CD8-positive, alpha-beta memory T cell (primary cell): ENCODE data around the gene CMSS1. TPM values are rescaled to one million over a fixed set of nuclear protein-coding genes. Genes with fewer than 3 reads are reported as not detected.

Source experiments
- CTCF ChIA-PET: fragments of 350-600 bp; sonication (Branson Sonifier 250); formaldehyde crosslinking; loops from one replicate; lab custom pipeline; 2021; ENCODE audit warnings: antibody characterized with exemption; lab: Charles Lee
- POLR2A ChIA-PET: fragments of 350-600 bp; sonication (Branson Sonifier 250); formaldehyde crosslinking; loops from one replicate; lab custom pipeline; 2021; ENCODE audit warnings: antibody characterized with exemption; lab: Charles Lee
- DNase-seq, 5 donors: peaks; one replicate each; pipeline versions ENCODE4 v3.0.0 to v3.0.0-alpha.2; 2020 to 2022; ENCODE audit warnings: mixed read lengths in 1 of 5
- H3K27ac ChIP-seq: one replicate; pipeline ENCODE4 v1.7.0; 2013; ENCODE audit warnings: low read depth, mild to moderate bottlenecking, low read length, moderate library complexity
- H3K27me3 ChIP-seq: 2 replicates; pipeline ENCODE4 v1.7.0; 2013; ENCODE audit warnings: low read length, mild to moderate bottlenecking; ENCODE audit not compliant: insufficient read depth, poor library complexity, severe bottlenecking
- H3K36me3 ChIP-seq: 2 replicates; pipeline ENCODE4 v1.7.0; 2013; ENCODE audit warnings: mild to moderate bottlenecking, low read length, moderate library complexity; ENCODE audit not compliant: insufficient read depth
- H3K4me1 ChIP-seq: 2 replicates; pipeline ENCODE4 v1.7.0; 2013; ENCODE audit warnings: mild to moderate bottlenecking, low read length, moderate library complexity; ENCODE audit not compliant: insufficient read depth
- H3K4me3 ChIP-seq: 2 replicates; pipeline ENCODE4 v1.7.0; 2013; ENCODE audit warnings: mild to moderate bottlenecking, low read length
- H3K9me3 ChIP-seq: 2 replicates; pipeline ENCODE4 v1.7.0; 2013; ENCODE audit warnings: mild to moderate bottlenecking, low read length
- H3K27ac Mint-ChIP-seq, 8 donors: one replicate each; pipeline ENCODE4 v1.8.0; 2020 to 2021; ENCODE audit warnings: mixed read lengths in 8 of 8, mild to moderate bottlenecking in 6 of 8, inconsistent platforms in 3 of 8, moderate library complexity in 3 of 8
- H3K27me3 Mint-ChIP-seq, 2 donors: one replicate each; pipeline ENCODE4 v1.8.0; 2020 to 2021; ENCODE audit warnings: mixed read lengths in 2 of 2, mild to moderate bottlenecking in 1 of 2, moderate library complexity in 1 of 2
- H3K36me3 Mint-ChIP-seq, 3 donors: one replicate each; pipeline ENCODE4 v1.8.0; 2020 to 2021; ENCODE audit warnings: mixed read lengths in 3 of 3, inconsistent platforms in 1 of 3, mild to moderate bottlenecking in 1 of 3
- H3K4me1 Mint-ChIP-seq, 3 donors: one replicate each; pipeline ENCODE4 v1.8.0; 2020 to 2021; ENCODE audit warnings: mixed read lengths in 3 of 3, inconsistent platforms in 1 of 3, mild to moderate bottlenecking in 1 of 3
- H3K4me3 Mint-ChIP-seq, 7 donors: one replicate each; pipeline ENCODE4 v1.8.0; 2020 to 2021; ENCODE audit warnings: mixed read lengths in 7 of 7, mild to moderate bottlenecking in 6 of 7, moderate library complexity in 4 of 7, inconsistent platforms in 2 of 7
- H3K9me3 Mint-ChIP-seq, 5 donors: one replicate each; pipeline ENCODE4 v1.8.0; 2020 to 2022; ENCODE audit warnings: mixed read lengths in 5 of 5, mild to moderate bottlenecking in 3 of 5, moderate library complexity in 2 of 5, inconsistent platforms in 1 of 5
- polyA plus RNA-seq: library from polyadenylated mRNA; unstranded; fragments of 300-500 nt; fragmentation: Illumina TruSeq; gene quantifications from one replicate; pipeline ENCODE4 v1.2.3, GENCODE V29; 2021
- total RNA-seq, 2 experiments: library from RNA; stranded (reverse); gene quantifications; one replicate each; pipeline ENCODE4 v1.2.3, GENCODE V29; 2021

CMSS1 gene
- total and polyA plus RNA-seq, 3 experiments from 2014 or later = 16.8 to 143 (median 140) TPM

DNA sequence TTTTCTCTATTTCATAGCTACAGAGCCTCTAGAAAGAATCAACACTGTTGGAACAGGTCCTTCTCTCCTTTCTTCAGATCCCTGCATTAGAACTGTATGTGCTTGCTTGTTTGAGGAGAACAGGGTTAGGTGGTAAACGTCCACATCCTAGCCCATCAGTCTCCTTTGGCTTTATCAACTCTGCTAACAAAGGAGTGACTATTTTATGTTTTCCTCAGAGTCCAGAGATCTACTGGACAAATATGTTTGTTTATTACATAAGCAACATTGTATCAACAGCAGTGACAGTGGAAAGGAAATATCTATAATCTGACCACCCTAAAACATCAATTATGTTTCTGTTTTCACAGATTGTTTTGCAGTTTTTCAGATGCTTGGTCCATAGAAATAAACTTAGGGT, 39.6 kb downstream of the CMSS1 start:
- no peak overlapping the region for H3K4me3 ChIP-seq
- Mint-ChIP-seq H3K4me3 (no peak overlapping the region), H3K36me3 (peaks cover 0 to 4% (median 0%) of the 10 kb centered on the region in 3 donors), H3K27me3 (peaks cover 0 to 4% of the 10 kb centered on the region in 2 donors), H3K4me1 (no peaks in the 10 kb centered on the region), H3K27ac (no peak overlapping the region), H3K9me3 (no peaks in the 10 kb centered on the region)
- POLR2A ChIA-PET = no interaction called here
- H3K36me3 ChIP-seq = no peaks in the 10 kb centered on the region
- no peaks in the 10 kb centered on the region for H3K9me3 ChIP-seq
- no peaks in the 10 kb centered on the region for H3K4me1 ChIP-seq
- CTCF ChIA-PET = interaction anchor here (1.4 kb wide), 1 partner anchor 26 kb away, joined by 4 read pairs; no protein-coding TSS in a partner anchor
- no peak for DNase-seq
- H3K27ac ChIP-seq = no peak overlapping the region
- no peaks in the 10 kb centered on the region for H3K27me3 ChIP-seq

DNA sequence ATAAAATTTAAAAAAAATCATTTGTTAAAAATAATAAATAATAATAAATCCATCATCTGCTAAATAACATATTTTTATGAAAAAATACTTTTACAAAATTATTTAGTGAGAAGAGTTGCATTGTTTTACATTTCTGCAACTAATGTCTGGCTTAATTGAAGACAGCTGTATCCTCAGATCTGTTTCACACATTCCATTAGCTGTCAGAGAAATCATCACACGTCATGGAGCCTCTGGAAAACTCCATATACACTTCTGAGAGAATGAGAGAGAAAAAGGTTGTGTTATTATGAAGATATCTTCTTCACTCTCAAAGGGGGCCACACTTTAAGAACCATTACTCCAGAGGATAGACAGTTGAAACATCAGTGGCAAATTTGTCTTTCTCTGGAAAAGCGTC, 40.8 kb downstream of the CMSS1 start:
- H3K4me1 ChIP-seq = no peaks in the 10 kb centered on the region
- no peak overlapping the region for H3K27ac ChIP-seq
- H3K9me3 ChIP-seq = no peaks in the 10 kb centered on the region
- Mint-ChIP-seq H3K27ac (no peak overlapping the region), H3K36me3 (peaks cover 0 to 7% (median 0%) of the 10 kb centered on the region in 3 donors), H3K27me3 (peaks cover 0 to 4% of the 10 kb centered on the region in 2 donors), H3K9me3 (no peaks in the 10 kb centered on the region), H3K4me1 (no peaks in the 10 kb centered on the region), H3K4me3 (no peak overlapping the region)
- H3K36me3 ChIP-seq = no peaks in the 10 kb centered on the region
- CTCF ChIA-PET = interaction anchor here (1.4 kb wide), 1 partner anchor 27 kb away, joined by 4 read pairs; no protein-coding TSS in a partner anchor
- DNase-seq = no peak
- H3K4me3 ChIP-seq = no peak overlapping the region
- no peaks in the 10 kb centered on the region for H3K27me3 ChIP-seq
- POLR2A ChIA-PET = no interaction called here

DNA sequence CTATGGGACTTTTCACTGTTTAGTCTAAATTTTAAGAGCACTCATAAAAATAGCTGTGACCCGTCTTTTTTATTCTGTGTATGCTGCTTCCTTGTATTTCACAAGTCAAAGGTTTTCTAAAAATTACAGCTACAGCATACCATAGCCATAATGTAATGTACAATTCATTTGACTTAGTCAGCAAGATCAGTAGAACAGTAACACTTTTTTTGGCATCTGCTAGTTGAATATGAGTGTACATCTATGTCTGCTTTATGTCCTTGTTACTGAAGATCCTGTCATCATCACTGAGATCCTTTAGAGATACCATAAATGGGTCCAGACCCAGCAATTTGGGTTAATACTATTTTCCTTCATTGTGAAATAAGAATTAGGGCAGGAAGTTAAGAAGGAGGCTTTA, 42.2 kb downstream of the CMSS1 start:
- ChIA-PET CTCF (interaction anchor here (1.0 kb wide), 2 partner anchors 28 to 300 kb away, joined by 3 read pairs; no protein-coding TSS in a partner anchor), POLR2A (no interaction called here)
- H3K27me3 ChIP-seq = no peaks in the 10 kb centered on the region
- Mint-ChIP-seq H3K4me1 (no peaks in the 10 kb centered on the region), H3K9me3 (no peaks in the 10 kb centered on the region), H3K27ac (no peak overlapping the region), H3K27me3 (peaks cover 0 to 4% of the 10 kb centered on the region in 2 donors), H3K4me3 (no peak overlapping the region), H3K36me3 (peaks cover 0 to 9% (median 0%) of the 10 kb centered on the region in 3 donors)
- no peak overlapping the region for H3K27ac ChIP-seq
- H3K4me3 ChIP-seq = no peak overlapping the region
- no peaks in the 10 kb centered on the region for H3K9me3 ChIP-seq
- no peaks in the 10 kb centered on the region for H3K36me3 ChIP-seq
- H3K4me1 ChIP-seq = no peaks in the 10 kb centered on the region
- no peak for DNase-seq

DNA sequence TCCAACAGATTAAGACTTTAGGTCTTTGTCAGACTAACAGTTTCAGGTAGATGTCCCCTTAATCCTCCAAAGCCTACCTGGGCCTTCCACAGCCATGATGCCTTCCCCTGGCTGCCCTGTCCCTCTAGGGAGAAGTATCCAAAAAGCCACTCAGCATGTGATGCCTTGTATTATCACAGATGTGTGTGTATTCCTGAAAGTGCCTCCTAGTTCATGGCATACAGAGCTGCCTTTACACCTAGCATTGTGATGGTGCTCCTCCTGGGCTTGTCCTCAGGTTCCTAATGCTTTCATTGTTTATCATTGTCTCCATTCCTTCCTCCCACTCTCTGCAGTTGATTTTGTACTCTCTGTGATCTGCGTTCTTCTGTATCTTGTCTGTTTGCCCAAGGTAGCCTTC, 43.6 kb downstream of the CMSS1 start:
- Histone ChIP-seq H3K27ac (no peak overlapping the region), H3K4me3 (no peak overlapping the region), H3K27me3 (no peaks in the 10 kb centered on the region), H3K36me3 (no peaks in the 10 kb centered on the region), H3K4me1 (peaks cover 4% of the 10 kb centered on the region), H3K9me3 (no peaks in the 10 kb centered on the region)
- Mint-ChIP-seq H3K36me3 (peaks cover 0 to 6% (median 0%) of the 10 kb centered on the region in 3 donors), H3K27ac (no peak overlapping the region), H3K4me3 (no peak overlapping the region), H3K9me3 (no peaks in the 10 kb centered on the region), H3K27me3 (no peaks in the 10 kb centered on the region), H3K4me1 (peaks cover 6 to 12% (median 6%) of the 10 kb centered on the region in 3 donors)
- POLR2A ChIA-PET = no interaction called here
- CTCF ChIA-PET = no interaction called here
- no peak for DNase-seq

DNA sequence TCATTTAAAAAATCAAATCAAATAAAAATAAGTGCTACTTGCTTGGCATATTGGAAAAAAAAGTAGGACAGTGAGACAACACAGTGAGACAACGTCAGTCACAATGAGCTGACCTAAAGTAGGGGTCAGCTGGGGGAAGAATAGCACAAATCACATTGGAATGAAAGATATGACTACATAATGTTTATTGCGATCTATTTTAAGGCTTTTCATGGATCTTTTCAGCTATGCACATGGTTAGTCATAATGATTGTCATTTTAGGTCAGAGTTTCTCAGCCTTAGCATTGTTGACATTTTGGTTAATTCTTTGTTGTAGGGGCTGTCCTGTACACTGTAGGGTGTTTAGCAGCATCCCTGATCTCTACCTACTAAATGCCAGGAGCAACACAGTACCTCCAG, 44.5 kb downstream of the CMSS1 start:
- Histone ChIP-seq H3K27ac (no peak overlapping the region), H3K4me1 (peaks cover 14% of the 10 kb centered on the region), H3K9me3 (no peaks in the 10 kb centered on the region), H3K27me3 (no peaks in the 10 kb centered on the region), H3K36me3 (no peaks in the 10 kb centered on the region), H3K4me3 (no peak overlapping the region)
- H3K27me3 Mint-ChIP-seq = no peaks in the 10 kb centered on the region
- peaks cover 0 to 6% (median 0%) of the 10 kb centered on the region in 3 donors for H3K36me3 Mint-ChIP-seq
- DNase-seq = no peak
- peaks cover 14 to 22% (median 15%) of the 10 kb centered on the region in 3 donors for H3K4me1 Mint-ChIP-seq
- peak overlapping the region in 1 of 8 donors; percentile 16 for H3K27ac Mint-ChIP-seq
- H3K9me3 Mint-ChIP-seq = no peaks in the 10 kb centered on the region
- POLR2A ChIA-PET = no interaction called here
- CTCF ChIA-PET = interaction anchor here (0.5 kb wide), 1 partner anchor 30 kb away, joined by 3 read pairs; no protein-coding TSS in a partner anchor
- H3K4me3 Mint-ChIP-seq = no peak overlapping the region

DNA sequence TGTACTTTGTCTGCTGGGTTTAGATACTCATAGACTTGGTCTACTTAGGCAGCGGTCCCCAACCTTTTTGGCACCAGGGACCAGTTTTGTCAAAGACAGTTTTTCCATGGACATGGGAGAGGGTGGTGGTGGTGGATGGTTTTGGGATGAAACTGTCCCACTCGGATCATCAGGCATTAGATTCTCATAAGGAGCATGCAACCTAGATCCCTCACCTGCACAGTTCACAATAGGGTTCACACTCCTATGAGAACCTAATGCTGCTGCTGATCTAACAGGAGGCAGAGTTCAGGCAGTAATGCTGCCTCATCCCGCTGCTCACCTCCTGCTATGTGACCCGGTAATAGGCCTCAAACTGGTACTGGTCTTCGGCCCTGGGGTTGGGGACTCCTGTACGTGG, 45.3 kb downstream of the CMSS1 start:
- H3K27me3 Mint-ChIP-seq = no peaks in the 10 kb centered on the region
- H3K27me3 ChIP-seq = no peaks in the 10 kb centered on the region
- no peak overlapping the region for H3K4me3 Mint-ChIP-seq
- no peak overlapping the region for H3K4me3 ChIP-seq
- H3K4me1 Mint-ChIP-seq = peaks cover 14 to 29% (median 23%) of the 10 kb centered on the region in 3 donors
- H3K4me1 ChIP-seq = peaks cover 19% of the 10 kb centered on the region
- ChIA-PET POLR2A (no interaction called here), CTCF (no interaction called here)
- H3K9me3 Mint-ChIP-seq = no peaks in the 10 kb centered on the region
- peaks cover 0 to 6% (median 0%) of the 10 kb centered on the region in 3 donors for H3K36me3 Mint-ChIP-seq
- H3K27ac ChIP-seq = no peak overlapping the region
- H3K36me3 ChIP-seq = no peaks in the 10 kb centered on the region
- no peaks in the 10 kb centered on the region for H3K9me3 ChIP-seq
- no peak for DNase-seq
- peak overlapping the region in 1 of 8 donors; percentile 28 for H3K27ac Mint-ChIP-seq

DNA sequence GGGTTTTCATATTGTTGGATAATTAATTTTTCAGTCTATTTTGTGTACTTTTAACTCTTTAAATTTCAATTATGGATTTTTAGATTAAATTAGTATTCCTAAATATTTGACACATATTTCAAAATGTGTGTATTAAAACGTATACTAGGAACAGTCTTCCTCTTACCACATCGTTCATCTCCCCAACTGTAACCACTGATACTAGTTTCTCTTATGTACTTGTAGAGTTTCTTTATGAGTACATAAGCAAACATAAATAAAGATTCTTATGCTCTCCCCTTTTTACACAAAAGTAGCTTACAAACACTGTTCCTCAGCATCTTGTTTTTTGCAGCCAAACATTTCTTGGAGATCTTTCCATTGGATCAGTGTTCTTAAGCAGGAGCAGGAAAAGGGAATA, 45.9 kb downstream of the CMSS1 start:
- peaks cover 0 to 6% (median 0%) of the 10 kb centered on the region in 3 donors for H3K36me3 Mint-ChIP-seq
- H3K9me3 Mint-ChIP-seq = no peaks in the 10 kb centered on the region
- no peak overlapping the region for H3K4me3 ChIP-seq
- no peaks in the 10 kb centered on the region for H3K27me3 Mint-ChIP-seq
- H3K4me1 Mint-ChIP-seq = peaks cover 14 to 34% (median 28%) of the 10 kb centered on the region in 3 donors
- peak overlapping the region in 1 of 8 donors; percentile 22 for H3K27ac Mint-ChIP-seq
- ChIA-PET POLR2A (no interaction called here), CTCF (no interaction called here)
- no peaks in the 10 kb centered on the region for H3K27me3 ChIP-seq
- no peak overlapping the region for H3K4me3 Mint-ChIP-seq
- H3K36me3 ChIP-seq = no peaks in the 10 kb centered on the region
- peaks cover 19% of the 10 kb centered on the region for H3K4me1 ChIP-seq
- no peaks in the 10 kb centered on the region for H3K9me3 ChIP-seq
- H3K27ac ChIP-seq = no peak overlapping the region
- no peak for DNase-seq

DNA sequence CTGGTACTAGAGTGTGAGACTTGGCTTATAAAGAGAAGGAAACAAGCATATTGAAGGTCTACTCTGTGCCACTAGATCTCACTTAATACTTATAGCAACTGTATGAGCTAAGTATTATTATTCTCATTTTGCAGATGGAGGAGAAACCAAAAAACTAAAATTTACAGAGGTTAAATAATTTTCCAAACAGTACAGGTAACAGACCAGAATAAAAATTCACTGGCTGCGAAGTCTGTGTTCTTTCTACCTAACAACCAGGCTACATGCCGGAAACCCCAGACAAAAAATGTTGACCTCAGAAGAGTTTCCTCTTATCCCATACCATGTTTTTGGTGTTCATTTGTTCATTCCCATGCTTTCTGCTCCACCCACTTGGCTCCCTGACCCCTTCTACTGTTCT, 46.6 kb downstream of the CMSS1 start:
- H3K4me1 Mint-ChIP-seq = peaks cover 14 to 34% (median 29%) of the 10 kb centered on the region in 3 donors
- no peak overlapping the region for H3K27ac ChIP-seq
- peaks cover 19% of the 10 kb centered on the region for H3K4me1 ChIP-seq
- no peak overlapping the region for H3K4me3 ChIP-seq
- no peak overlapping the region for H3K27ac Mint-ChIP-seq
- ChIA-PET CTCF (interaction anchor here (1.0 kb wide), 1 partner anchor 56 kb away, joined by 3 read pairs; no protein-coding TSS in a partner anchor), POLR2A (no interaction called here)
- H3K9me3 ChIP-seq = no peaks in the 10 kb centered on the region
- no peak for DNase-seq
- H3K36me3 ChIP-seq = no peaks in the 10 kb centered on the region
- no peaks in the 10 kb centered on the region for H3K9me3 Mint-ChIP-seq
- H3K4me3 Mint-ChIP-seq = no peak overlapping the region
- no peaks in the 10 kb centered on the region for H3K27me3 Mint-ChIP-seq
- peaks cover 0 to 9% (median 0%) of the 10 kb centered on the region in 3 donors for H3K36me3 Mint-ChIP-seq
- H3K27me3 ChIP-seq = no peaks in the 10 kb centered on the region
